ENCODE results near the gene PPP1R10.

GRCh38 chr6:30570740-30571074 is 46.3 kb downstream of the PPP1R10 start:
- TF ChIP-seq CTCF (IDR thresholded peaks at IDR 0.05) (no peak), POLR2AphosphoS5 (IDR thresholded peaks at IDR 0.05; ENCODE audit: low read depth, low read length) (no peak), TCF7L2 (IDR thresholded peaks at IDR 0.05; ENCODE audit: low read depth, low read length) (no peak)
- TF ChIP-seq, protein P1, sequence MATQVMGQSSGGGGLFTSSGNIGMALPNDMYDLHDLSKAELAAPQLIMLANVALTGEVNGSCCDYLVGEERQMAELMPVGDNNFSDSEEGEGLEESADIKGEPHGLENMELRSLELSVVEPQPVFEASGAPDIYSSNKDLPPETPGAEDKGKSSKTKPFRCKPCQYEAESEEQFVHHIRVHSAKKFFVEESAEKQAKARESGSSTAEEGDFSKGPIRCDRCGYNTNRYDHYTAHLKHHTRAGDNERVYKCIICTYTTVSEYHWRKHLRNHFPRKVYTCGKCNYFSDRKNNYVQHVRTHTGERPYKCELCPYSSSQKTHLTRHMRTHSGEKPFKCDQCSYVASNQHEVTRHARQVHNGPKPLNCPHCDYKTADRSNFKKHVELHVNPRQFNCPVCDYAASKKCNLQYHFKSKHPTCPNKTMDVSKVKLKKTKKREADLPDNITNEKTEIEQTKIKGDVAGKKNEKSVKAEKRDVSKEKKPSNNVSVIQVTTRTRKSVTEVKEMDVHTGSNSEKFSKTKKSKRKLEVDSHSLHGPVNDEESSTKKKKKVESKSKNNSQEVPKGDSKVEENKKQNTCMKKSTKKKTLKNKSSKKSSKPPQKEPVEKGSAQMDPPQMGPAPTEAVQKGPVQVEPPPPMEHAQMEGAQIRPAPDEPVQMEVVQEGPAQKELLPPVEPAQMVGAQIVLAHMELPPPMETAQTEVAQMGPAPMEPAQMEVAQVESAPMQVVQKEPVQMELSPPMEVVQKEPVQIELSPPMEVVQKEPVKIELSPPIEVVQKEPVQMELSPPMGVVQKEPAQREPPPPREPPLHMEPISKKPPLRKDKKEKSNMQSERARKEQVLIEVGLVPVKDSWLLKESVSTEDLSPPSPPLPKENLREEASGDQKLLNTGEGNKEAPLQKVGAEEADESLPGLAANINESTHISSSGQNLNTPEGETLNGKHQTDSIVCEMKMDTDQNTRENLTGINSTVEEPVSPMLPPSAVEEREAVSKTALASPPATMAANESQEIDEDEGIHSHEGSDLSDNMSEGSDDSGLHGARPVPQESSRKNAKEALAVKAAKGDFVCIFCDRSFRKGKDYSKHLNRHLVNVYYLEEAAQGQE (IDR thresholded peaks at IDR 0.05; ENCODE audit: insufficient read depth in 1 of 2, low read depth in 2 of 2, low read length in 1 of 2): no peak

Data from Panc1 (cell line).